Activated T-helper 17 cell treated with anti-CD3 and anti-CD28 coated beads, Interleukin-2, amount 50 U/mL, for 72 hours (primary cell): ENCODE data around the gene ABCA3. TPM values are rescaled to one million over a fixed set of nuclear protein-coding genes. Genes with fewer than 3 reads are reported as not detected.
A peak's percentile ranks its signal among the peaks of the same experiment; 100 is the strongest.
"Not testable (repeated sequence)": the region's sequence is repeated elsewhere in the genome, so short reads cannot be mapped to it uniquely, and the experiment has no call there.

Experiments
- ATAC-seq: fragments of 150-1000 bp; cut with Tn5 transposase; replicated peaks from 2 replicates; pipeline ENCODE4 v1.10.0; 2021; ENCODE audit warnings: mild to moderate bottlenecking, moderate library complexity
- H3K27ac Mint-ChIP-seq: one replicate; pipeline ENCODE4 v1.8.0; 2022; ENCODE audit warnings: mixed read lengths
- H3K27me3 Mint-ChIP-seq: one replicate; pipeline ENCODE4 v1.8.0; 2022; ENCODE audit warnings: mixed read lengths
- H3K36me3 Mint-ChIP-seq: one replicate; pipeline ENCODE4 v1.8.0; 2022; ENCODE audit warnings: low read depth, mild to moderate bottlenecking, mixed read lengths
- H3K4me1 Mint-ChIP-seq: one replicate; pipeline ENCODE4 v1.8.0; 2022; ENCODE audit warnings: mixed read lengths
- H3K4me3 Mint-ChIP-seq: one replicate; pipeline ENCODE4 v1.8.0; 2022; ENCODE audit warnings: mild to moderate bottlenecking, mixed read lengths
- H3K9me3 Mint-ChIP-seq: one replicate; pipeline ENCODE4 v1.8.0; 2022; ENCODE audit warnings: mixed read lengths
- total RNA-seq, 2 donors: library from RNA; stranded (reverse); gene quantifications; one replicate each; pipeline ENCODE4 v1.2.3, GENCODE V29; 2022

The ABCA3 gene
- total RNA-seq, 2 donors from 2014 or later = 4.7 to 5.2 TPM

- no peak for ATAC-seq
- Mint-ChIP-seq H3K4me1 (peaks cover 6% of the 10 kb centered on the region), H3K27ac (no peak overlapping the region), H3K4me3 (no peak overlapping the region), H3K9me3 (no peaks in the 10 kb centered on the region), H3K27me3 (no peaks in the 10 kb centered on the region), H3K36me3 (no peaks in the 10 kb centered on the region)
These were observed 67.0 kb downstream of the ABCA3 start for GRCh38 chr16:2273484-2273883.

GRCh38 chr16:2271848-2272461 is 68.6 kb downstream of the ABCA3 start:
- Mint-ChIP-seq H3K4me1 (peaks cover 6% of the 10 kb centered on the region), H3K4me3 (no peak overlapping the region), H3K9me3 (no peaks in the 10 kb centered on the region), H3K27me3 (no peaks in the 10 kb centered on the region), H3K27ac (no peak overlapping the region), H3K36me3 (peaks cover 10% of the 10 kb centered on the region)
- no peak for ATAC-seq

GRCh38 chr16:2270588-2271470 is 69.7 kb downstream of the ABCA3 start:
- Mint-ChIP-seq H3K36me3 (peaks cover 21% of the 10 kb centered on the region), H3K27ac (no peak overlapping the region), H3K4me3 (no peak overlapping the region), H3K9me3 (no peaks in the 10 kb centered on the region), H3K27me3 (no peaks in the 10 kb centered on the region), H3K4me1 (peaks cover 6% of the 10 kb centered on the region)
- ATAC-seq = no peak

- Mint-ChIP-seq H3K4me1 (peaks cover 7% of the 10 kb centered on the region), H3K27ac (no peak overlapping the region), H3K4me3 (peak overlapping the region; percentile 88), H3K27me3 (no peaks in the 10 kb centered on the region), H3K9me3 (no peaks in the 10 kb centered on the region), H3K36me3 (peaks cover 29% of the 10 kb centered on the region)
- ATAC-seq = no peak
These were observed 70.5 kb downstream of the ABCA3 start for GRCh38 chr16:2270070-2270462.

GRCh38 chr16:2267913-2268666 is 72.4 kb downstream of the ABCA3 start, which contains the start of gene RNPS1:
Gene RNPS1, minus strand, starts transcription at chr16:2268126. Its CDS starts 3,483 bp downstream, at chr16:2264643.
- Mint-ChIP-seq H3K9me3 (no peaks in the 10 kb centered on the region), H3K36me3 (peaks cover 49% of the 10 kb centered on the region), H3K27ac (peak within 1 kb of the TSS; percentile 96), H3K4me3 (peak within 1 kb of the TSS; percentile 88), H3K27me3 (no peaks in the 10 kb centered on the region), H3K4me1 (peaks cover 14% of the 10 kb centered on the region)
- ATAC-seq = peak; percentile 93

- peak overlapping the region; percentile 88 for H3K4me3 Mint-ChIP-seq
- peak overlapping the region; percentile 96 for H3K27ac Mint-ChIP-seq
- not testable (repeated sequence) for H3K9me3 Mint-ChIP-seq, H3K27me3 Mint-ChIP-seq
- peaks cover 14% of the 10 kb centered on the region for H3K4me1 Mint-ChIP-seq
- H3K36me3 Mint-ChIP-seq = peaks cover 54% of the 10 kb centered on the region
- ATAC-seq = peak; percentile 77
These were observed 73.0 kb downstream of the ABCA3 start for GRCh38 chr16:2267505-2267912.

GRCh38 chr16:2266887-2267286 is 73.6 kb downstream of the ABCA3 start:
- not testable (repeated sequence) for H3K27me3 Mint-ChIP-seq, ATAC-seq, H3K9me3 Mint-ChIP-seq
- Mint-ChIP-seq H3K27ac (peak overlapping the region; percentile 96), H3K4me1 (peaks cover 14% of the 10 kb centered on the region), H3K4me3 (peak overlapping the region; percentile 88), H3K36me3 (peaks cover 61% of the 10 kb centered on the region)

- H3K9me3 Mint-ChIP-seq, H3K4me3 Mint-ChIP-seq, H3K27me3 Mint-ChIP-seq, ATAC-seq, H3K27ac Mint-ChIP-seq, H3K4me1 Mint-ChIP-seq: not testable (repeated sequence)
- peaks cover 97% of the 10 kb centered on the region for H3K36me3 Mint-ChIP-seq
These were observed 77.5 kb downstream of the ABCA3 start for GRCh38 chr16:2263026-2263425.

- Mint-ChIP-seq H3K4me1 (peaks cover 9% of the 10 kb centered on the region), H3K27me3 (no peaks in the 10 kb centered on the region), H3K36me3 (peaks cover 100% of the 10 kb centered on the region), H3K9me3 (no peaks in the 10 kb centered on the region), H3K4me3 (no peak overlapping the region), H3K27ac (no peak overlapping the region)
- ATAC-seq = no peak
These were observed 80.3 kb downstream of the ABCA3 start for GRCh38 chr16:2260250-2260649.

GRCh38 chr16:2258530-2258929 is 82.0 kb downstream of the ABCA3 start:
- not testable (repeated sequence) for H3K9me3 Mint-ChIP-seq, H3K4me3 Mint-ChIP-seq, ATAC-seq, H3K4me1 Mint-ChIP-seq, H3K27me3 Mint-ChIP-seq, H3K27ac Mint-ChIP-seq
- H3K36me3 Mint-ChIP-seq = peaks cover 100% of the 10 kb centered on the region

- Mint-ChIP-seq H3K4me3 (no peak overlapping the region), H3K27ac (no peak overlapping the region), H3K4me1 (no peaks in the 10 kb centered on the region), H3K27me3 (no peaks in the 10 kb centered on the region), H3K9me3 (no peaks in the 10 kb centered on the region), H3K36me3 (peaks cover 100% of the 10 kb centered on the region)
- ATAC-seq = no peak
These were observed 82.8 kb downstream of the ABCA3 start for GRCh38 chr16:2257726-2258125.

GRCh38 chr16:2256531-2257140 is 83.9 kb downstream of the ABCA3 start:
- H3K36me3 Mint-ChIP-seq = peaks cover 90% of the 10 kb centered on the region

GRCh38 chr16:2253293-2253692 is 87.2 kb downstream of the ABCA3 start:
- Mint-ChIP-seq H3K27ac (peak overlapping the region; percentile 50), H3K27me3 (no peaks in the 10 kb centered on the region), H3K9me3 (no peaks in the 10 kb centered on the region), H3K4me1 (no peaks in the 10 kb centered on the region), H3K36me3 (peaks cover 67% of the 10 kb centered on the region), H3K4me3 (no peak overlapping the region)
- ATAC-seq = no peak

More at GRCh38 chr16:2256531-2257140, 83.9 kb downstream of the ABCA3 start:
- no peak for ATAC-seq
- H3K9me3 Mint-ChIP-seq = no peaks in the 10 kb centered on the region
- no peak overlapping the region for H3K27ac Mint-ChIP-seq
- H3K4me3 Mint-ChIP-seq = no peak overlapping the region
- no peaks in the 10 kb centered on the region for H3K27me3 Mint-ChIP-seq
- no peaks in the 10 kb centered on the region for H3K4me1 Mint-ChIP-seq

GRCh38 chr16:2252806-2253148 is 87.8 kb downstream of the ABCA3 start:
- no peaks in the 10 kb centered on the region for H3K27me3 Mint-ChIP-seq

More at GRCh38 chr16:2252806-2253148, 87.8 kb downstream of the ABCA3 start:
- no peaks in the 10 kb centered on the region for H3K9me3 Mint-ChIP-seq
- H3K36me3 Mint-ChIP-seq = peaks cover 67% of the 10 kb centered on the region
- H3K4me3 Mint-ChIP-seq = no peak overlapping the region
- H3K4me1 Mint-ChIP-seq = no peaks in the 10 kb centered on the region
- H3K27ac Mint-ChIP-seq = peak overlapping the region; percentile 50
- ATAC-seq = no peak
